Neural cell (in vitro differentiated cells): ENCODE results near the gene DGKZ. TPM values are rescaled to one million over a fixed set of nuclear protein-coding genes. Genes with fewer than 3 reads are reported as not detected.

Experiments
- H2AFZ ChIP-seq: fragments of 200-600, 300-800 bp; sonication (generic), shearing (Covaris generic); 2 replicates; pipeline ENCODE4 v1.6.0; 2014; ENCODE audit warnings: low read depth, mild to moderate bottlenecking, antibody characterized with exemption, low read length, moderate library complexity
- H3F3A ChIP-seq: fragments of 200-600 bp; shearing (Covaris generic); 2 replicates; pipeline ENCODE4 v1.6.1; 2016; ENCODE audit warnings: mild to moderate bottlenecking, moderate library complexity, mixed read lengths, antibody characterized with exemption, low read length; ENCODE audit not compliant: insufficient read depth, poor library complexity, severe bottlenecking
- H3K27ac ChIP-seq: fragments of 200-600, 300-800 bp; sonication (generic), shearing (Covaris generic); 2 replicates; pipeline ENCODE4 v1.5.1; 2014; ENCODE audit warnings: mild to moderate bottlenecking, low read length, moderate library complexity
- H3K27me3 ChIP-seq: fragments of 300-800, 200-600 bp; sonication (generic), shearing (Covaris generic); 2 replicates; pipeline ENCODE4 v1.6.0; 2014; ENCODE audit warnings: mild to moderate bottlenecking, low read depth, low read length, moderate library complexity; ENCODE audit not compliant: insufficient read depth
- H3K36me3 ChIP-seq: fragments of 300-800, 200-600 bp; sonication (generic), shearing (Covaris generic); 2 replicates; pipeline ENCODE4 v1.5.1; 2014; ENCODE audit warnings: mild to moderate bottlenecking, antibody characterized with exemption, low read length, moderate library complexity; ENCODE audit not compliant: insufficient read depth
- H3K4me2 ChIP-seq: fragments of 300-800, 200-600 bp; sonication (generic), shearing (Covaris generic); 2 replicates; pipeline ENCODE4 v1.6.0; 2014; ENCODE audit warnings: mild to moderate bottlenecking, low read length
- H3K4me3 ChIP-seq: fragments of 300-800, 200-600 bp; sonication (generic), shearing (Covaris generic); 2 replicates; pipeline ENCODE4 v1.5.1; 2014; ENCODE audit warnings: mild to moderate bottlenecking, low read length, moderate library complexity
- H3K79me2 ChIP-seq: fragments of 200-600 bp; shearing (Covaris generic); replicated peaks from 2 replicates; pipeline ENCODE4 v1.6.0; 2014; ENCODE audit warnings: mild to moderate bottlenecking, low read length, moderate library complexity; ENCODE audit not compliant: insufficient read depth
- H3K9ac ChIP-seq: fragments of 300-800, 200-600 bp; sonication (generic), shearing (Covaris generic); 2 replicates; pipeline ENCODE4 v1.6.1; 2016; ENCODE audit warnings: mild to moderate bottlenecking, low read length, mixed read lengths
- H3K9me2 ChIP-seq: fragments of 200-600 bp; shearing (Covaris generic); 2 replicates; pipeline ENCODE4 v1.6.1; 2016; ENCODE audit warnings: mild to moderate bottlenecking, low read length, mixed read lengths; ENCODE audit not compliant: insufficient read depth
- H3K9me3 ChIP-seq: fragments of 200-600, 300-800 bp; sonication (generic), shearing (Covaris generic); 2 replicates; pipeline ENCODE4 v1.6.1; 2016; ENCODE audit warnings: mild to moderate bottlenecking, mixed run types, low read length, moderate library complexity, mixed read lengths
- H4K20me1 ChIP-seq: fragments of 200-600 bp; shearing (Covaris generic); 2 replicates; pipeline ENCODE4 v1.6.1; 2016; ENCODE audit warnings: mild to moderate bottlenecking, mixed run types; ENCODE audit not compliant: insufficient read depth
- CTCF ChIP-seq: fragments of 450-650 bp; IDR thresholded peaks from 2 replicates; pipeline ENCODE4 v1.5.1; 2014; ENCODE audit warnings: antibody characterized with exemption, mild to moderate bottlenecking, moderate library complexity; ENCODE audit not compliant: poor library complexity, severe bottlenecking
- EP300 ChIP-seq: fragments of 450-650 bp; conservative IDR thresholded peaks from 2 replicates; pipeline ENCODE4 v1.6.1; 2014; ENCODE audit warnings: antibody characterized with exemption, mild to moderate bottlenecking, moderate library complexity; ENCODE audit not compliant: poor library complexity, severe bottlenecking
- MXI1 ChIP-seq: fragments of 450-650 bp; conservative IDR thresholded peaks from 2 replicates; pipeline ENCODE4 v1.6.1; 2014; ENCODE audit warnings: antibody characterized with exemption, mild to moderate bottlenecking; ENCODE audit not compliant: poor library complexity, severe bottlenecking
- POLR2AphosphoS5 ChIP-seq: IDR thresholded peaks from 2 replicates; pipeline ENCODE4 v1.6.1; 2012
- RAD21 ChIP-seq: fragments of 450-650 bp; conservative IDR thresholded peaks from 2 replicates; pipeline ENCODE4 v1.6.1; 2014; ENCODE audit warnings: antibody characterized with exemption, mild to moderate bottlenecking, moderate library complexity
- REST ChIP-seq: IDR thresholded peaks from 2 replicates; pipeline ENCODE4 v1.6.1; 2012; ENCODE audit warnings: borderline replicate concordance
- SMC3 ChIP-seq: fragments of 450-650 bp; conservative IDR thresholded peaks from 2 replicates; pipeline ENCODE4 v1.6.1; 2014; ENCODE audit warnings: antibody characterized with exemption, mild to moderate bottlenecking, moderate library complexity; ENCODE audit not compliant: poor library complexity
- TAF1 ChIP-seq: IDR thresholded peaks from 2 replicates; pipeline ENCODE4 v1.6.1; 2012; ENCODE audit warnings: low read depth
- polyA plus RNA-seq: library from polyadenylated mRNA; depleted of rRNA; stranded (reverse); fragments of >200 nt; gene quantifications from 2 replicates; pipeline ENCODE4 v1.2.3, GENCODE V29; 2014

Gene DGKZ
- polyA plus RNA-seq, 1 donor from 2014 or later, result 55.7 TPM

GRCh38 chr11:46404476-46405017, 57.3 kb downstream of the DGKZ start:
- Histone ChIP-seq H3K36me3 (no peaks in the 10 kb centered on the region), H3K27me3 (no peaks in the 10 kb centered on the region), H3K9ac (no peak overlapping the region), H2AFZ (no peak overlapping the region), H3K9me3 (no peaks in the 10 kb centered on the region), H4K20me1 (no peaks in the 10 kb centered on the region), H3F3A (no peaks in the 10 kb centered on the region), H3K79me2 (no peaks in the 10 kb centered on the region), H3K4me2 (no peak overlapping the region), H3K9me2 (no peaks in the 10 kb centered on the region), H3K4me3 (no peak overlapping the region), H3K27ac (no peak overlapping the region)
- TF ChIP-seq POLR2AphosphoS5 (no peak), RAD21 (no peak), CTCF (no peak), TAF1 (no peak)

DNA sequence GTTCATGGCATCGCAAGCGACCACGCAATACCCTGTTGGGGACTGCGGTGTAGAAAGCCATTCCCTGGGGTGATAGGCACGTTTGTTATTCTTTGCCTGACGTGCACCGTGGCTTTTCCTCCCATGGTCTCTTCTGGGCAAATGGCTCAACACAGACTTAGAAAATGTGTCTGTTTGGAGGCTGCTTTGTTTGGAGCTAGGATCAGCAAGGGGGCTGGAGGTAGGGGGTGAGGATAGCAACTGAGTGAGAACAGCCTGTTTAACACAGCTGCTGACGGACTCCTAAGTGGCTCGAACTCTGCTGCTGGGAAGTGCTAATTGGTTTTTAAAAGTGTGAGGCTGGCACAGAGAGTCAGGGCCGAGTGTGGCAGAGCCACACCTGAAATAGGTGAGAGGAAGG, 60.4 kb downstream of the DGKZ start:
- H3K9me2 ChIP-seq, result no peaks in the 10 kb centered on the region
- H3F3A ChIP-seq, result no peaks in the 10 kb centered on the region
- H3K79me2 ChIP-seq, result no peaks in the 10 kb centered on the region
- no peaks in the 10 kb centered on the region for H3K36me3 ChIP-seq
- H3K4me3 ChIP-seq, result no peak overlapping the region
- no peak overlapping the region for H3K27ac ChIP-seq
- TF ChIP-seq REST (no peak), CTCF (no peak), TAF1 (no peak), SMC3 (no peak), POLR2AphosphoS5 (no peak), EP300 (no peak), MXI1 (no peak), RAD21 (no peak)
- H3K9me3 ChIP-seq, result no peaks in the 10 kb centered on the region
- no peaks in the 10 kb centered on the region for H4K20me1 ChIP-seq
- H3K27me3 ChIP-seq, result no peaks in the 10 kb centered on the region
- no peak overlapping the region for H2AFZ ChIP-seq
- H3K4me2 ChIP-seq, result no peak overlapping the region
- H3K9ac ChIP-seq, result no peak overlapping the region
